Measurements from ENCODE around the gene TNK1. TPM values are rescaled to one million over a fixed set of nuclear protein-coding genes. Genes with fewer than 3 reads are reported as not detected.

Gene TNK1
- total and polyA plus RNA-seq, 2 of the 8 experiments (the other 6 are each of a cell fraction or from before 2014, with no cell fraction given), result 7.6 to 9.5 TPM

GRCh38 chr17:7355053-7355452, 25.8 kb upstream of the TNK1 start, which contains the start of gene TMEM95 (continued):
- TF ChIP-seq CHD7 (IDR thresholded peaks at IDR 0.05; ENCODE audit: insufficient replicate concordance, low read length) (no peak), SIN3A (conservative IDR thresholded peaks at IDR 0.05 in 1 of 2, IDR thresholded peaks at IDR 0.05 in 1 of 2; ENCODE audit: low read depth in 1 of 2, low read length in 2 of 2) (0 out of 4 replicates have a peak, but pooled peaks of 1 of the 2 experiments have one; percentile 34), CBX5 (IDR thresholded peaks at IDR 0.05; ENCODE audit: low read depth, low read length) (no peak), CTCF (IDR thresholded peaks at IDR 0.05; ENCODE audit: control extremely low read depth in 1 of 3, insufficient read depth in 1 of 3, low read depth in 1 of 3, low read length in 3 of 3) (no peak), ZNF274 (IDR thresholded peaks at IDR 0.05; ENCODE audit: borderline replicate concordance, extremely low read depth, low read length) (no peak), MAX (IDR thresholded peaks at IDR 0.05) (no peak)
